Measurements from ENCODE around the gene SEMA3B. TPM values are rescaled to one million over a fixed set of nuclear protein-coding genes. Genes with fewer than 3 reads are reported as not detected.

SEMA3B gene
- polyA plus RNA-seq, 1 donor (not counting 4 experiments of a cell fraction or from before 2014, with no cell fraction given): 0.58 TPM

DNA sequence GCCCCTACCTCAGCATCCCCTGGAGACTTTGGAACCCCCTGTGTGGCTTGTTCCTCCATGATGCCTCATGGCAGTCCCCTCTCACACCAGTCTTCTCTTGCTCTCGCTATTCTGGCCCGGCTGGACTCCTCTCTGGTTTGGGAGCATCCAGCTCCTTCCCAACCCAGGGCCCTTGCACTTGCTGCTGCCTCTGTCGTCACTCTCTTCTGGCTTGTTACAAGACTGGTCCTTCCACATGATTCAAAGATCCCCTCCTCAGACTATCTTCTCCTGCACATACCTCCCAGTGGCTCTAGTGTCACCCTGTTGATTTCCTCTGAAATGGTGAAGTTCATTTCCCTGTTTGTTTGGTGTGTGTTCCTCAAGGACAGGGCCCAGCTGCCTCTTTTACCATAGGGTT, 39.5 kb upstream of the SEMA3B start:
- Histone ChIP-seq H3K27me3 (ENCODE audit: control insufficient read depth, extremely low read depth, insufficient read depth, low read length) (peaks cover 4% of the 10 kb centered on the region), H3K9me1 (ENCODE audit: control insufficient read depth, extremely low read depth, insufficient read depth, low read length) (no peaks in the 10 kb centered on the region), H3K9ac (ENCODE audit: control insufficient read depth, extremely low read depth, insufficient read depth, low read length) (no peak overlapping the region), H3K9me3 (ENCODE audit: control insufficient read depth, low read depth, low read length) (no peaks in the 10 kb centered on the region), H3K4me3 (ENCODE audit: control insufficient read depth in 2 of 3, extremely low read depth in 1 of 3, insufficient read depth in 2 of 3, low read depth in 1 of 3, low read length in 3 of 3) (no peak overlapping the region), H3K36me3 (ENCODE audit: control insufficient read depth in 2 of 2, extremely low read depth in 1 of 2, insufficient read depth in 2 of 2, low read length in 2 of 2) (no peaks in the 10 kb centered on the region), H3K79me2 (ENCODE audit: control insufficient read depth, insufficient read depth, low read length) (no peaks in the 10 kb centered on the region), H3K4me1 (ENCODE audit: control insufficient read depth, extremely low read depth, insufficient read depth, low read length) (peaks cover 15% of the 10 kb centered on the region), H4K20me1 (ENCODE audit: control insufficient read depth, extremely low read depth, insufficient read depth, low read length) (no peaks in the 10 kb centered on the region), H3K4me2 (ENCODE audit: control insufficient read depth, extremely low read depth, insufficient read depth, low read depth, low read length) (no peak overlapping the region), H3K27ac (ENCODE audit: control insufficient read depth, insufficient read depth, low read length) (no peak overlapping the region), H2AFZ (ENCODE audit: control insufficient read depth, low read length) (no peak overlapping the region)
- dilution Hi-C loops (cut with MboI; ENCODE audit: extremely low pct_ligation_motif_present, low sequenced_read_pairs): no loop called here
- TF ChIP-seq CTCF (optimal IDR thresholded peaks at IDR 0.05 in 1 of 3, IDR thresholded peaks at IDR 0.05 in 1 of 3, conservative IDR thresholded peaks at IDR 0.05 in 1 of 3; ENCODE audit: extremely low read depth in 1 of 3, insufficient read depth in 2 of 3, low read length in 3 of 3): no peak
- TF ChIP-seq EZH2 (IDR thresholded peaks at IDR 0.05; ENCODE audit: low read length): no peak
- DNase-seq (ENCODE audit: low read depth, low spot score) (no peak), FAIRE-seq (no peak)

- Histone ChIP-seq H3K27ac (ENCODE audit: control insufficient read depth, insufficient read depth, low read length) (no peak overlapping the region), H3K4me3 (ENCODE audit: control insufficient read depth in 2 of 3, extremely low read depth in 1 of 3, insufficient read depth in 2 of 3, low read depth in 1 of 3, low read length in 3 of 3) (no peak overlapping the region), H3K9me3 (ENCODE audit: control insufficient read depth, low read depth, low read length) (no peaks in the 10 kb centered on the region), H3K79me2 (ENCODE audit: control insufficient read depth, insufficient read depth, low read length) (no peaks in the 10 kb centered on the region), H3K4me2 (ENCODE audit: control insufficient read depth, extremely low read depth, insufficient read depth, low read depth, low read length) (no peak overlapping the region), H3K36me3 (ENCODE audit: control insufficient read depth in 2 of 2, extremely low read depth in 1 of 2, insufficient read depth in 2 of 2, low read length in 2 of 2) (no peaks in the 10 kb centered on the region), H2AFZ (ENCODE audit: control insufficient read depth, low read length) (no peak overlapping the region), H3K9me1 (ENCODE audit: control insufficient read depth, extremely low read depth, insufficient read depth, low read length) (no peaks in the 10 kb centered on the region), H3K27me3 (ENCODE audit: control insufficient read depth, extremely low read depth, insufficient read depth, low read length) (no peaks in the 10 kb centered on the region), H3K9ac (ENCODE audit: control insufficient read depth, extremely low read depth, insufficient read depth, low read length) (no peak overlapping the region), H4K20me1 (ENCODE audit: control insufficient read depth, extremely low read depth, insufficient read depth, low read length) (no peaks in the 10 kb centered on the region), H3K4me1 (ENCODE audit: control insufficient read depth, extremely low read depth, insufficient read depth, low read length) (peaks cover 15% of the 10 kb centered on the region)
- TF ChIP-seq EZH2 (IDR thresholded peaks at IDR 0.05; ENCODE audit: low read length) (no peak), CTCF (optimal IDR thresholded peaks at IDR 0.05 in 1 of 3, IDR thresholded peaks at IDR 0.05 in 1 of 3, conservative IDR thresholded peaks at IDR 0.05 in 1 of 3; ENCODE audit: extremely low read depth in 1 of 3, insufficient read depth in 2 of 3, low read length in 3 of 3) (no peak)
- DNase-seq (ENCODE audit: low read depth, low spot score) (no peak), FAIRE-seq (no peak)
- dilution Hi-C loops (cut with MboI; ENCODE audit: extremely low pct_ligation_motif_present, low sequenced_read_pairs): no loop called here
Measured at GRCh38 chr3:50230104-50230793, 38.7 kb upstream of the SEMA3B start.

All from keratinocyte (primary cell).